Naive thymus-derived CD4-positive, alpha-beta T cell (primary cell): ENCODE data around the gene SRRM2. TPM values are rescaled to one million over a fixed set of nuclear protein-coding genes. Genes with fewer than 3 reads are reported as not detected.

Experiments
- ATAC-seq: fragments of 150-1000 bp; cut with Tn5 transposase; 2 replicates; pipeline ENCODE4 v1.10.0; 2021; ENCODE audit warnings: mild to moderate bottlenecking, moderate library complexity
- CTCF ChIA-PET: fragments of 350-600 bp; sonication (Branson Sonifier 250); formaldehyde crosslinking; loops from one replicate; lab custom pipeline; 2021; ENCODE audit warnings: antibody characterized with exemption; lab: Charles Lee
- POLR2A ChIA-PET: fragments of 350-600 bp; sonication (Branson Sonifier 250); formaldehyde crosslinking; loops from one replicate; lab custom pipeline; 2021; ENCODE audit warnings: antibody characterized with exemption, inconsistent platforms; lab: Charles Lee
- DNase-seq, 9 donors: peaks; one replicate each; pipeline versions ENCODE4 v3.0.0 to v3.0.0-alpha.2; 2020 to 2022; ENCODE audit warnings: mixed read lengths in 1 of 9
- H3K27ac ChIP-seq: one replicate; pipeline ENCODE4 v1.7.0; 2013; ENCODE audit warnings: mild to moderate bottlenecking, low read depth, low read length, moderate library complexity
- H3K27me3 ChIP-seq, 2 donors: one replicate each; pipeline ENCODE4 v1.7.0; 2013; ENCODE audit warnings: low read length in 2 of 2, mild to moderate bottlenecking in 2 of 2, moderate library complexity in 2 of 2; ENCODE audit not compliant: control insufficient read depth in 2 of 2, insufficient read depth in 2 of 2
- H3K36me3 ChIP-seq, 3 experiments: 1 replicate in 2 of 3; 2 replicates in 1 of 3; pipeline ENCODE4 v1.7.0; 2013; ENCODE audit warnings: low read length in 3 of 3, mild to moderate bottlenecking in 3 of 3, moderate library complexity in 1 of 3; ENCODE audit not compliant: insufficient read depth in 3 of 3, control insufficient read depth in 2 of 3
- H3K4me1 ChIP-seq, 2 donors: one replicate each; pipeline ENCODE4 v1.7.0; 2013; ENCODE audit warnings: low read length in 2 of 2, mild to moderate bottlenecking in 2 of 2, moderate library complexity in 1 of 2; ENCODE audit not compliant: control insufficient read depth in 2 of 2, insufficient read depth in 2 of 2
- H3K4me3 ChIP-seq: 2 replicates; pipeline ENCODE4 v1.7.0; 2013; ENCODE audit warnings: mild to moderate bottlenecking, low read length
- H3K9me3 ChIP-seq, 3 experiments: 1 replicate in 2 of 3; 2 replicates in 1 of 3; pipeline ENCODE4 v1.7.0; 2013; ENCODE audit warnings: low read length in 3 of 3; ENCODE audit not compliant: control insufficient read depth in 2 of 3
- H3K27ac Mint-ChIP-seq, 9 donors: one replicate each; pipeline ENCODE4 v1.8.0; 2020 to 2022; ENCODE audit warnings: mixed read lengths in 9 of 9, mild to moderate bottlenecking in 8 of 9, moderate library complexity in 5 of 9, inconsistent platforms in 2 of 9
- H3K27me3 Mint-ChIP-seq, 5 donors: one replicate each; pipeline ENCODE4 v1.8.0; 2021 to 2022; ENCODE audit warnings: mixed read lengths in 5 of 5, mild to moderate bottlenecking in 1 of 5
- H3K36me3 Mint-ChIP-seq, 5 donors: one replicate each; pipeline ENCODE4 v1.8.0; 2020 to 2022; ENCODE audit warnings: mixed read lengths in 5 of 5, mild to moderate bottlenecking in 3 of 5, inconsistent platforms in 1 of 5
- H3K4me1 Mint-ChIP-seq, 7 donors: one replicate each; pipeline ENCODE4 v1.8.0; 2020 to 2022; ENCODE audit warnings: mixed read lengths in 7 of 7, mild to moderate bottlenecking in 3 of 7, inconsistent platforms in 1 of 7
- H3K4me3 Mint-ChIP-seq, 10 donors: one replicate each; pipeline ENCODE4 v1.8.0; 2020 to 2022; ENCODE audit warnings: mild to moderate bottlenecking in 10 of 10, mixed read lengths in 10 of 10, moderate library complexity in 6 of 10, inconsistent platforms in 2 of 10
- H3K9me3 Mint-ChIP-seq, 11 donors: one replicate each; pipeline ENCODE4 v1.8.0; 2020 to 2022; ENCODE audit warnings: mixed read lengths in 11 of 11, mild to moderate bottlenecking in 4 of 11, inconsistent platforms in 1 of 11, moderate library complexity in 1 of 11
- intact Hi-C, 2 donors: fragments of 100-400 bp; cut with micrococcal nuclease; formaldehyde crosslinking; loops; one replicate each; pipeline ENCODE4 v1.15.1; 2023
- polyA plus RNA-seq, 2 donors: library from polyadenylated mRNA; unstranded; fragments of 300-500 nt; fragmentation: Illumina TruSeq; gene quantifications; one replicate each; pipeline ENCODE4 v1.2.3, GENCODE V29; 2021
- total RNA-seq, 6 experiments: library from RNA in 5 of 6; stranded (reverse) in 5 of 6; gene quantifications; 1 replicate in 5 of 6; 2 replicates in 1 of 6; pipeline ENCODE4 v1.2.3 and lab custom pipeline; 2021 to 2026

The SRRM2 gene
- total and polyA plus RNA-seq, 7 experiments from 2014 or later: 52.1 to 1,259 (median 1,016) TPM

DNA sequence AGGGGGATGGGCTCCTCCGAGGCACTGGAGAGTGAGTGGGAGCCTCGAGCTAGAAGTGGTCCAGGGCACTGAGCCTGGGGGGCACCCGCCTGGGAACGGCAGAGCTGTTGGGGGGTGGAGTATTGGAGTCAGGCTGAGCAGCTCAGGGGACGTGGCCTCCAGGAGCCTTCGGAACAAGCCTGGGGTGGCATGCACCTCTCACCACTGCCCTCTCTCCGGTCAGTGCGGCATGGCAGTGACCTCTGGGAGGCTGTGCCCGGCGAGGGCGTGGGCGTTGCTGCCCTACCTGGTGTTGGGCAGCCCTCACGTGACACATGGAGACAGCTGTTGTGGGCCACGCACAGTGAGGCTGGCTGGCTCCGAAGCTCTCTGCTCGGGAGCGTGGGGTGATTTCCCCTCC, 46.4 kb upstream of the SRRM2 start:
- H3K4me1 Mint-ChIP-seq: peaks cover 0 to 4% (median 0%) of the 10 kb centered on the region in 7 donors
- H3K4me3 Mint-ChIP-seq: no peak overlapping the region
- Histone ChIP-seq H3K4me1 (no peaks in the 10 kb centered on the region), H3K9me3 (no peaks in the 10 kb centered on the region), H3K4me3 (no peak overlapping the region), H3K27me3 (no peaks in the 10 kb centered on the region), H3K36me3 (peaks cover 0 to 81% (median 2%) of the 10 kb centered on the region in 3 experiments), H3K27ac (no peak overlapping the region)
- peaks cover 0 to 9% (median 1%) of the 10 kb centered on the region in 5 donors for H3K36me3 Mint-ChIP-seq
- DNase-seq: peak in 1 of 9 donors; percentile 4
- intact Hi-C loops: no loop called here
- ChIA-PET POLR2A (no interaction called here), CTCF (no interaction called here)
- H3K27me3 Mint-ChIP-seq: no peaks in the 10 kb centered on the region
- H3K9me3 Mint-ChIP-seq: no peaks in the 10 kb centered on the region
- no peak overlapping the region for H3K27ac Mint-ChIP-seq
- no peak for ATAC-seq

DNA sequence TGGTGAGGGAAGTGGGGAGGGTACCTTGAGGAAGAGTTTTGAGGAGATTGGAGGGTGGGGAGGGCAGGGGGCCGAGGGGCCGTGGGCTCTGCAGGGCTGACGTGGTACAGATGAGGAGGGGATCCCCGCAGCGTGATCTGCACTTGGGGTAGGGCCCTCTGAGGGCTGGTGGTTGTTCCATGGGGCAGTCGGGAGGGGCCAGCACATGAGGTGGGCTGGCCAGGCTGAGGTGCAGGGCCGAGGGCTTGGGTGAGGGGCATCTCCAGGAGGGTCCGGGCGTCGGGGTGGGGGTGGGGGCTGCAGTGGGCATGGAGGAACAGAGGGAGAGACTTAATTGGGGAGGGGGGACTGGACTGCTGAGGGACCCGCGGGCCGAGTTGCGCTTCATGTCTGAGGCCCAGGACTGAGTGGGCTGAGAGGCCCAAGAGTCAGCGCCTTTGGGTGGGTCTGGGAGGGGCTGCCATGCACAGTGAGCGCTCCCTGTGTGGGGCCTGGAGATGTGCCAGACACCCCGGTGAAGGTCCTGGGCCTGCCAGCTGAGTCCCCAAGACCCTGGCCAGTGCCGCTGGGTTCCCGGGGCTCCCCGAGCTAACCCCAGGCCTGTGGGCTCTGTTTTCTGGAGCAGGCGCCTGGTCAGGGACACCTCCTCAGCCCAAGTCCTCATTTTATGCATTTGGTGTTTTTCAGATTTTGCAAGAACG, 45.7 kb upstream of the SRRM2 start:
- Mint-ChIP-seq H3K4me3 (no peak overlapping the region), H3K27me3 (no peaks in the 10 kb centered on the region), H3K9me3 (no peaks in the 10 kb centered on the region), H3K36me3 (peaks cover 0 to 9% (median 1%) of the 10 kb centered on the region in 5 donors), H3K4me1 (peaks cover 0 to 6% (median 0%) of the 10 kb centered on the region in 7 donors), H3K27ac (peak overlapping the region in 1 of 9 donors; percentile 25)
- peak in 1 of 9 donors; percentile 6 for DNase-seq
- no peaks in the 10 kb centered on the region for H3K9me3 ChIP-seq
- ChIA-PET POLR2A (interaction anchor here (0.7 kb wide), 1 partner anchor 103 kb away, joined by 3 read pairs; no protein-coding TSS in a partner anchor), CTCF (no interaction called here)
- no peaks in the 10 kb centered on the region for H3K27me3 ChIP-seq
- ATAC-seq: no peak
- no peak overlapping the region for H3K4me3 ChIP-seq
- H3K36me3 ChIP-seq: peaks cover 0 to 74% (median 2%) of the 10 kb centered on the region in 3 experiments
- H3K27ac ChIP-seq: no peak overlapping the region
- intact Hi-C loops: no loop called here
- H3K4me1 ChIP-seq: no peaks in the 10 kb centered on the region

DNA sequence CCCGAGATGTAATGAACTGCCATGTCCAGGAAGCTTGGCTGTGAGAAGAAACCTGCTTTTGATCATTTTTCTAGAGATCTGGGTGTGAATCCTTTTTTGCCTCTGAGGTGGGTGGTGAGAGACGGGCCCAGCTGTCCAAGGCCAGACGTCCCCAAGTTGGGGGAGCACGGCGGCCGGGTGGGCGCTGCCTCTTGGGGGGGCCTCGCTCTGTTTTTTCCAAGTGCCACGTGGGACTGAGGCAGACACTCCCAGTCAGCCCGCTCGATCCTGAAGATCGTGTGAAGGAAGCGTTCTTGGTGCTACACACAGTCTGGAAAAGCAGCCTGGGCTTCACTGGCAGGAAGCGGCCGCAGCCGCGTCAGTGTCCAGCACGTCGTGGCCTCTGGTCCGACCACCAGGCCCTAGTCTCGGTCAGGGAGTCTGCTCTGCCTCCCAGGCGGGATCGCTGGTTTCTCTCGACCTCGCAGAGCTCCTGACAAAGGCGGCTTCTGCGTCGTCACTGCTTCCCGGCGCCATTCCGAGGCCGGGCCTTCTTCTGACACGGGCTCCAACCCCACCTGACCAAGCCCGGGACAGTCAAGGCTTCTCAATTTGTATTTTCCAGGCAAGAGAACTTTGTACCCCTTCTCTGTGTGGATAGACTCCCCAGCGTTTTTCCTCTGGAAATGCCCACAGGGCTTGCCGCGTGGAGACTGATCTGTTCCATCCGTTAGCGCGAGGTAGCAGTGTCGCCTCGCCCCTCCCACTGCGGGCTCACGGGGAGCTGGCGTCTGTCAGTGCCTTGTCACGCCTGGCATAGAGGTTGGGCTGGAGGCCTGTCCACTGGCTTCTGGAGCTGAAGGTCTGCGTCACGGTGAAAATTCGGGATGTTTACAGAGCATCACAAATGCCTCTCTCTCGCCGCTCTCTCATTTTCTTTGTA, 44.8 kb upstream of the SRRM2 start:
- H3K36me3 Mint-ChIP-seq: peaks cover 0 to 9% (median 1%) of the 10 kb centered on the region in 5 donors
- no peak overlapping the region for H3K4me3 Mint-ChIP-seq
- intact Hi-C loops: no loop called here
- Histone ChIP-seq H3K9me3 (no peaks in the 10 kb centered on the region), H3K27ac (no peak overlapping the region), H3K4me1 (no peaks in the 10 kb centered on the region), H3K27me3 (no peaks in the 10 kb centered on the region), H3K4me3 (no peak overlapping the region), H3K36me3 (peaks cover 0 to 66% (median 2%) of the 10 kb centered on the region in 3 experiments)
- ATAC-seq (no peak), DNase-seq (peak in 1 of 9 donors; percentile 5)
- no peak overlapping the region for H3K27ac Mint-ChIP-seq
- H3K27me3 Mint-ChIP-seq: no peaks in the 10 kb centered on the region
- H3K4me1 Mint-ChIP-seq: peaks cover 0 to 6% (median 0%) of the 10 kb centered on the region in 7 donors
- CTCF ChIA-PET: no interaction called here
- POLR2A ChIA-PET: interaction anchor here (0.7 kb wide), 1 partner anchor 104 kb away, joined by 3 read pairs; no protein-coding TSS in a partner anchor
- no peaks in the 10 kb centered on the region for H3K9me3 Mint-ChIP-seq

DNA sequence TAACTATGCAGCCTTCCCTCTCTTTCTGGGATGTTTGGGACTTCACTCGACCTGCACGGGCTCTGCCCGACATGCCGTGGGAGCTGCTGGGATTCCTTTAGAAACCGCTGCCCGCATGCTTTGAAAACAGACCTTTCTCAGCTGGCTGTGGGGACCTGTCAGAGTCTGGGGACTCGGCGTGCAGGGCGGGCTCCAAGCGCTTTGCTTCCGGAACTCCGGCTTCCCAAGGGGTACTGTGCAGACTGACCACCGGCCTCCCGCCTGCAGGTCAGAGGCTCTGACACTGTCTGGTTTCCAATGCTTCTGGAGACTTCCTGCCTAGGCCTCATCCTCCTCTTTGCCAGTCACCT, 44.2 kb upstream of the SRRM2 start:
- Histone ChIP-seq H3K36me3 (peaks cover 0 to 59% (median 2%) of the 10 kb centered on the region in 3 experiments), H3K4me3 (no peak overlapping the region), H3K27me3 (no peaks in the 10 kb centered on the region), H3K9me3 (no peaks in the 10 kb centered on the region), H3K27ac (no peak overlapping the region), H3K4me1 (no peaks in the 10 kb centered on the region)
- ChIA-PET POLR2A (no interaction called here), CTCF (no interaction called here)
- Mint-ChIP-seq H3K27me3 (no peaks in the 10 kb centered on the region), H3K27ac (no peak overlapping the region), H3K4me1 (peaks cover 0 to 6% (median 0%) of the 10 kb centered on the region in 7 donors), H3K4me3 (no peak overlapping the region), H3K9me3 (no peaks in the 10 kb centered on the region), H3K36me3 (peaks cover 0 to 9% (median 1%) of the 10 kb centered on the region in 5 donors)
- intact Hi-C loops: no loop called here
- ATAC-seq (no peak), DNase-seq (no peak)

DNA sequence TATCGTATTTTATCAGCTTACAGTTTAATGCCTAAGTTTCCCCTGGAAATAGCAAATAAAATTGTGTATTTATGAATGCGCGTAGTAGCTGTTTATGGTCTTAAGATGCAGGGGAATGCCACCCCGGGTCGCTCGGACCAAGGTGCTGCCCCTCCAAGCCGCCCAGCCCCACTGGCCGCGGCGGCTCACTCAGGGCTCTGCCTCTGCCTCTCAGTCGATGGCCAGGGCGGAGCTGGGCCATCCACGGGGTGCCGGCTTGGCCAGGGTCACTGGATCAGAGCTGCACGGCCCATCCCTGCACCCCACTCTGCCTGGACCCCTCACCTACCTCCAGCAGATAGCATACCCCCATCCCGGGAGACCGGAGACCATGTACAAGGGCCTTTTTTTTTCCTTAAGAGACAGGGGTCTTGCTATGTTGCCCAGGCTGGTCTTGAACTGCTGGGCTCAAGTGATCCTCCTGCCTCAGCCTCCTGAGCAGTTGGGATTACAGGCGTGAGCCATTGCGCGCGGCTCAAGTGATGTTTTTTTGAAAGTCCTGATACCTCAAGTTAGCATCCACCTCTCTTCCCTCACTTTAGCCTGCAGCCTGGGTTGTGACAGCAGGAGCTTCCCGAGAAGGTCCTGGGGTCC, 43.4 kb upstream of the SRRM2 start:
- Histone ChIP-seq H3K9me3 (no peaks in the 10 kb centered on the region), H3K36me3 (peaks cover 0 to 51% (median 2%) of the 10 kb centered on the region in 3 experiments), H3K27me3 (no peaks in the 10 kb centered on the region), H3K4me3 (no peak overlapping the region), H3K4me1 (no peaks in the 10 kb centered on the region), H3K27ac (no peak overlapping the region)
- Mint-ChIP-seq H3K27me3 (no peaks in the 10 kb centered on the region), H3K27ac (no peak overlapping the region), H3K4me1 (peaks cover 0 to 8% (median 0%) of the 10 kb centered on the region in 7 donors), H3K36me3 (peaks cover 0 to 9% (median 1%) of the 10 kb centered on the region in 5 donors), H3K4me3 (no peak overlapping the region), H3K9me3 (no peaks in the 10 kb centered on the region)
- ChIA-PET POLR2A (interaction anchor here (0.7 kb wide), 1 partner anchor 181 kb away, joined by 4 read pairs; no protein-coding TSS in a partner anchor), CTCF (no interaction called here)
- no peak for ATAC-seq
- DNase-seq: no peak
- intact Hi-C loops: no loop called here

DNA sequence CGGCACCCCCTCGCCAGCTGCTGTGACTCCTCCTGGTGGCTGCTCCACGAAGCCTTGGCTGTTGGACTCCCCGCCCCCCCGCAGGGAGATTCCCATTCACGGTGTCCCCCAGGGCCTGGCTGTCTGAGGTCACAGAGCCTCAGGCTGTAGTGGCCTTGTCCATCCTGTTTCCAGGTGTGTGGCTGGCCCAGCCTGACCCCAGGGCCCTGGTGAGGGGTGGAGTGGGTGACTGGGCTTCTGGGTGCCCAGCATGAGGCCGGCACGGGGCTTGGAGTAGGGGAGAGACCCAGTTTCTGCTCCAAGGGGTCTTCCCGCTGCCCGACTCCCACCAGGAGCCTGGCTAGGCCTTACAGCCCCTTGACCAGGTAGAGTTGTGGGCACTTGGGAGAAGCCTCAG, 42.9 kb upstream of the SRRM2 start:
- Mint-ChIP-seq H3K27ac (no peak overlapping the region), H3K36me3 (peaks cover 0 to 9% (median 1%) of the 10 kb centered on the region in 5 donors), H3K27me3 (peaks cover 0 to under 1% (median 0%) of the 10 kb centered on the region in 5 donors), H3K4me3 (no peak overlapping the region), H3K9me3 (no peaks in the 10 kb centered on the region), H3K4me1 (peaks cover 0 to 8% (median 0%) of the 10 kb centered on the region in 7 donors)
- H3K36me3 ChIP-seq: peaks cover 0 to 46% (median 2%) of the 10 kb centered on the region in 3 experiments
- no peaks in the 10 kb centered on the region for H3K27me3 ChIP-seq
- ChIA-PET CTCF (no interaction called here), POLR2A (no interaction called here)
- ATAC-seq (no peak), DNase-seq (no peak)
- no peaks in the 10 kb centered on the region for H3K4me1 ChIP-seq
- H3K9me3 ChIP-seq: no peaks in the 10 kb centered on the region
- intact Hi-C loops: no loop called here
- H3K4me3 ChIP-seq: no peak overlapping the region
- H3K27ac ChIP-seq: no peak overlapping the region
